ENCODE results near the gene GPATCH1.

The GPATCH1 gene

DNA sequence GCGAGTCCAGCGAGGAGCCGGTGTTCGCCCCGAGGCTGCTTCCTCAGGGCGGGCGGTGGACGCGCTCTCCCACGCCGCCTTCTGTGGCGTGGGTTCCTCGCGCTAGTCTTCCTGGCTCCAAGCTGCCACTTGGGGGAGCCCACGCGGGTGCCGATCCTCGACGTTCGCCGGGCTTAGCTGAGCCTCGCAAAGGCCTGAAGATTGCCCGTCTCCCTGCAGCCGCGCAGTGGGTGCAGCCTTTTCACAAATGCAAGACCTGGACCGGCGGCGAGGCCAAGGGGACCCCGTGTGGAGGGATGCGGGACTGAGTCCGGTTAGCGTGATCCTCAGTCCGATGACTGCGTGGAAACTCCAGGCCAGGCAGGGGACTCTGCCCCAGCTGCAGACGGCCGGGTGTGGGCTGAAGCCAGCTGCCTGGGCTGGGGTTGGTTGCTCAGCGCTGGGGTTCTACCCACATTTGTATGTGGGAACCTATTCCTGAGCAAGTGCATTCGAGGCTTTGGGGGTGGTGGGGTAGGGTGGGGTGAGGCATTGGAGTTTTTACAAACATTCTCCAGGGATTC lies 96.5 kb downstream of the GPATCH1 start (continued):
- peak; percentile 55 for TF ChIP-seq YY2 (tag by site-specific recombination; IDR thresholded peaks at IDR 0.05)
- TF ChIP-seq SETDB1 (IDR thresholded peaks at IDR 0.05; ENCODE audit: insufficient read length, low read length) = no peak
- TF ChIP-seq ZNF548 (tag by site-specific recombination; IDR thresholded peaks at IDR 0.05) = no peak
- TF ChIP-seq ZNF404 (tag by site-specific recombination; IDR thresholded peaks at IDR 0.05) = no peak
- no peak; the same call in 1 of the 2 replicates for TF ChIP-seq ZNF776 (tag by site-specific recombination; IDR thresholded peaks at IDR 0.05; ENCODE audit: borderline replicate concordance)
- TF ChIP-seq ZBTB26 (tag by site-specific recombination; optimal IDR thresholded peaks at IDR 0.05) = peak; percentile 85
- peak; percentile 92; the same call in 1 of the 2 replicates for TF ChIP-seq ZNF394 (tag by site-specific recombination; IDR thresholded peaks at IDR 0.05; ENCODE audit: borderline replicate concordance)
- TF ChIP-seq RBAK (tag by site-specific recombination; IDR thresholded peaks at IDR 0.05) = peak; percentile 68; the same call in 1 of the 2 replicates
- no peak for TF ChIP-seq ZNF544 (tag by site-specific recombination; IDR thresholded peaks at IDR 0.05)
- TF ChIP-seq ZNF274 (IDR thresholded peaks at IDR 0.05; ENCODE audit: low read length) = no peak
- peak; percentile 30; the same call in 1 of the 2 replicates for TF ChIP-seq ZNF274 (tag by site-specific recombination; IDR thresholded peaks at IDR 0.05; ENCODE audit: borderline replicate concordance)
- no peak for TF ChIP-seq ZNF155 (tag by site-specific recombination; IDR thresholded peaks at IDR 0.05)
- peak; percentile 89; the same call in 1 of the 2 replicates for TF ChIP-seq ZNF391 (tag by site-specific recombination; IDR thresholded peaks at IDR 0.05; ENCODE audit: borderline replicate concordance, low read depth)
- TF ChIP-seq ZNF354C (tag by site-specific recombination; IDR thresholded peaks at IDR 0.05; ENCODE audit: borderline replicate concordance, low read depth) = no peak
- no peak for TF ChIP-seq ZFP3 (tag by site-specific recombination; IDR thresholded peaks at IDR 0.05; ENCODE audit: low read depth)
- peak; percentile 89 for TF ChIP-seq ZBTB20 (tag by site-specific recombination; IDR thresholded peaks at IDR 0.05)
- no peak for TF ChIP-seq HOXD13 (CRISPR knock-in tag; IDR thresholded peaks at IDR 0.05; ENCODE audit: borderline replicate concordance)
- TF ChIP-seq, protein P1, sequence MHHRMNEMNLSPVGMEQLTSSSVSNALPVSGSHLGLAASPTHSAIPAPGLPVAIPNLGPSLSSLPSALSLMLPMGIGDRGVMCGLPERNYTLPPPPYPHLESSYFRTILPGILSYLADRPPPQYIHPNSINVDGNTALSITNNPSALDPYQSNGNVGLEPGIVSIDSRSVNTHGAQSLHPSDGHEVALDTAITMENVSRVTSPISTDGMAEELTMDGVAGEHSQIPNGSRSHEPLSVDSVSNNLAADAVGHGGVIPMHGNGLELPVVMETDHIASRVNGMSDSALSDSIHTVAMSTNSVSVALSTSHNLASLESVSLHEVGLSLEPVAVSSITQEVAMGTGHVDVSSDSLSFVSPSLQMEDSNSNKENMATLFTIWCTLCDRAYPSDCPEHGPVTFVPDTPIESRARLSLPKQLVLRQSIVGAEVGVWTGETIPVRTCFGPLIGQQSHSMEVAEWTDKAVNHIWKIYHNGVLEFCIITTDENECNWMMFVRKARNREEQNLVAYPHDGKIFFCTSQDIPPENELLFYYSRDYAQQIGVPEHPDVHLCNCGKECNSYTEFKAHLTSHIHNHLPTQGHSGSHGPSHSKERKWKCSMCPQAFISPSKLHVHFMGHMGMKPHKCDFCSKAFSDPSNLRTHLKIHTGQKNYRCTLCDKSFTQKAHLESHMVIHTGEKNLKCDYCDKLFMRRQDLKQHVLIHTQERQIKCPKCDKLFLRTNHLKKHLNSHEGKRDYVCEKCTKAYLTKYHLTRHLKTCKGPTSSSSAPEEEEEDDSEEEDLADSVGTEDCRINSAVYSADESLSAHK (tag by site-specific recombination; IDR thresholded peaks at IDR 0.05) = no peak
- TF ChIP-seq, protein P2, sequence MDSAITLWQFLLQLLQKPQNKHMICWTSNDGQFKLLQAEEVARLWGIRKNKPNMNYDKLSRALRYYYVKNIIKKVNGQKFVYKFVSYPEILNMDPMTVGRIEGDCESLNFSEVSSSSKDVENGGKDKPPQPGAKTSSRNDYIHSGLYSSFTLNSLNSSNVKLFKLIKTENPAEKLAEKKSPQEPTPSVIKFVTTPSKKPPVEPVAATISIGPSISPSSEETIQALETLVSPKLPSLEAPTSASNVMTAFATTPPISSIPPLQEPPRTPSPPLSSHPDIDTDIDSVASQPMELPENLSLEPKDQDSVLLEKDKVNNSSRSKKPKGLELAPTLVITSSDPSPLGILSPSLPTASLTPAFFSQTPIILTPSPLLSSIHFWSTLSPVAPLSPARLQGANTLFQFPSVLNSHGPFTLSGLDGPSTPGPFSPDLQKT (IDR thresholded peaks at IDR 0.05; ENCODE audit: borderline replicate concordance, low read depth, low read length) = no peak
- TF ChIP-seq ZBTB17 (tag by site-specific recombination; IDR thresholded peaks at IDR 0.05) = peak; percentile 91
- peak; percentile 81 for TF ChIP-seq ZNF341 (tag by site-specific recombination; IDR thresholded peaks at IDR 0.05; ENCODE audit: low read depth)
- TF ChIP-seq ZNF175 (tag by site-specific recombination; IDR thresholded peaks at IDR 0.05) = no peak
- TF ChIP-seq, protein P3, sequence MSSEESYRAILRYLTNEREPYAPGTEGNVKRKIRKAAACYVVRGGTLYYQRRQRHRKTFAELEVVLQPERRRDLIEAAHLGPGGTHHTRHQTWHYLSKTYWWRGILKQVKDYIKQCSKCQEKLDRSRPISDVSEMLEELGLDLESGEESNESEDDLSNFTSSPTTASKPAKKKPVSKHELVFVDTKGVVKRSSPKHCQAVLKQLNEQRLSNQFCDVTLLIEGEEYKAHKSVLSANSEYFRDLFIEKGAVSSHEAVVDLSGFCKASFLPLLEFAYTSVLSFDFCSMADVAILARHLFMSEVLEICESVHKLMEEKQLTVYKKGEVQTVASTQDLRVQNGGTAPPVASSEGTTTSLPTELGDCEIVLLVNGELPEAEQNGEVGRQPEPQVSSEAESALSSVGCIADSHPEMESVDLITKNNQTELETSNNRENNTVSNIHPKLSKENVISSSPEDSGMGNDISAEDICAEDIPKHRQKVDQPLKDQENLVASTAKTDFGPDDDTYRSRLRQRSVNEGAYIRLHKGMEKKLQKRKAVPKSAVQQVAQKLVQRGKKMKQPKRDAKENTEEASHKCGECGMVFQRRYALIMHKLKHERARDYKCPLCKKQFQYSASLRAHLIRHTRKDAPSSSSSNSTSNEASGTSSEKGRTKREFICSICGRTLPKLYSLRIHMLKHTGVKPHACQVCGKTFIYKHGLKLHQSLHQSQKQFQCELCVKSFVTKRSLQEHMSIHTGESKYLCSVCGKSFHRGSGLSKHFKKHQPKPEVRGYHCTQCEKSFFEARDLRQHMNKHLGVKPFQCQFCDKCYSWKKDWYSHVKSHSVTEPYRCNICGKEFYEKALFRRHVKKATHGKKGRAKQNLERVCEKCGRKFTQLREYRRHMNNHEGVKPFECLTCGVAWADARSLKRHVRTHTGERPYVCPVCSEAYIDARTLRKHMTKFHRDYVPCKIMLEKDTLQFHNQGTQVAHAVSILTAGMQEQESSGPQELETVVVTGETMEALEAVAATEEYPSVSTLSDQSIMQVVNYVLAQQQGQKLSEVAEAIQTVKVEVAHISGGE (tag by site-specific recombination; conservative IDR thresholded peaks at IDR 0.05; ENCODE audit: low read depth) = no peak
- 0 out of 2 replicates have a peak, but pooled peaks have one; percentile 74 for TF ChIP-seq HIC1 (tag by site-specific recombination; IDR thresholded peaks at IDR 0.05)
- peak; percentile 73 for TF ChIP-seq ZBTB48 (tag by site-specific recombination; IDR thresholded peaks at IDR 0.05)
- no peak for TF ChIP-seq ZNF514 (tag by site-specific recombination; IDR thresholded peaks at IDR 0.05)
- no peak for TF ChIP-seq ZNF558 (tag by site-specific recombination; IDR thresholded peaks at IDR 0.05)
- TF ChIP-seq ZNF121 (tag by site-specific recombination; IDR thresholded peaks at IDR 0.05) = peak; percentile 80
- TF ChIP-seq ZXDB (tag by site-specific recombination; IDR thresholded peaks at IDR 0.05) = peak; percentile 73; the same call in 1 of the 2 replicates
- TF ChIP-seq MZF1 (tag by site-specific recombination; IDR thresholded peaks at IDR 0.05; ENCODE audit: borderline replicate concordance) = peak; percentile 60; the same call in 1 of the 2 replicates
- no peak for TF ChIP-seq ZNF626 (tag by site-specific recombination; IDR thresholded peaks at IDR 0.05)
